HG03558 (cell line): ENCODE measurements around the gene NR1D1.

Experiments
- ATAC-seq: cut with Tn5 transposase; IDR thresholded peaks from one replicate; pipeline ENCODE4 v1.9.1; 2021; ENCODE audit warnings: moderate number of reproducible peaks; ENCODE audit not compliant: unreplicated experiment; ENCODE audit errors: extremely low read depth

NR1D1 gene

GRCh38 chr17:40097931-40098845 is 2.2 kb downstream of the NR1D1 start:
- no peak for ATAC-seq

- ATAC-seq, result no peak
Measured at GRCh38 chr17:40097087-40097486, 3.3 kb downstream of the NR1D1 start.

DNA sequence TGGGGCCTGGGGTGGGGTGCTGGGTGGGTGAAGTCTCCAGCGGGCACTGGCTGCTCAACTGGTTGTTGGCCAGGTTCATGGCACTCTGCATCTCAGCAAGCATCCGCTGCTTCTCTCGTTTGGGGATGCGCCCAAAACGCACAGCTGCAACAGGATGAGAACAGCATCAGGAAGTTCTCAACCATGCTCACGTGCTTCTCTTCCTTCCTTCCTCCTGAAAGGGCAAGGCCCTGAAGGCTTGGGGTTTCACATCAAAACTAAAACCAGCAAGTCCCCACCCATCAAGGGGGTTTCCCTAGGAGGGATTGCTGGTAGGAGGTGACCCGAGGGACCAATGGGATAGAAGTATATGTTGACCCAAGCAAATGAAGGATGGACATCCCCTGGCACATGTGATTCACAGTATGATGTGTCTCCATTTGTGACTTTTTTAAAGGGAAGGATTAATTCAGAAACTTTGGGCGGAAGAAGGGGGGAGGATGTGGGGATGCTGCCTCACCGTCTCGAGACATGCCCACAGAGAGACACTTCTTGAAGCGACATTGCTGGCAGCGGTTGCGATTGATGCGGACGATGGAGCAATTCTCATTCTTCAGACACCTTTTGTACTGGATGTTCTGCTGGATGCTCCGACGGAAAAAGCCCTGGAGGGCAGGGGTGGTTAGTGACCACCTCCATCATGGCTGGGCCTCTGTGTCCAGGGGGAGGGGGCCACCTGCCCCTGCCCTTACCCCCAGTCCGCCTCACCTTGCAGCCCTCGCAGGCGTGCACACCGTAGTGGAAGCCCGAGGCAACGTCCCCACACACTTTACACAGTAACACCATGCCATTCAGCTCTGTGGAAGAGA is 4.2 kb downstream of the NR1D1 start:
- peak; percentile 31 for ATAC-seq

DNA sequence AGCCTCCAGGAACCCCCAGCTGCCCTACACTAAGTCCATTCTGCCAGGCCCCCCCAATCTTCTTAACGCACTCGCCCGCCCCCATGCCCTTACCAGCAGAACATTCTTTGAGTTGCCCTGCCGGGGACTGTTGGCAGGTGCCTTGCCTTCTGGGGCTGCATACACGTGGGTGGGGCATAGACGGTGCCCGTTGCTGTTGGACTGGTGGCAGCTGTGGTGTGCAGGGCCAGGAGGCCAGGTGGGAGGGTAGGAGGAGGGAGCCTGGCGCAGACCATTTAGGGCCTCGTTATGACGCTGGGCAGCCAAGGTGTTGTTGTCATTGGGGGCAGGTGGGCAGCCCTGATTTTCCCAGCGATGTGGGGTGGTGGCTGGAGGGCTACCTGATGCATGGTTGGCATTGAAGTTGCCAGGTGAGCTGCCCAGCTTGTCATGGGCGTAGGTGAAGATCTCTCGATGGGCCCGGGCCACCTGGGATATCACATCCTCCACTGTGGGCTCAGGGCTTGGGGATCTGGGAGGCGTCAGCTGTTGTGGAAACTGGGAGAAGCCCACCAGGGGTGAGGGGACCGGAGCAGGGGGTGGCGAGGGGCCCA is 4.9 kb downstream of the NR1D1 start:
- ATAC-seq, result no peak

- ATAC-seq, result no peak
Measured at GRCh38 chr17:40094874-40095273, 5.5 kb downstream of the NR1D1 start.

GRCh38 chr17:40093580-40094201 is 6.7 kb downstream of the NR1D1 start:
- no peak for ATAC-seq

- ATAC-seq, result no peak
Measured at GRCh38 chr17:40093005-40093579, 7.3 kb downstream of the NR1D1 start.

DNA sequence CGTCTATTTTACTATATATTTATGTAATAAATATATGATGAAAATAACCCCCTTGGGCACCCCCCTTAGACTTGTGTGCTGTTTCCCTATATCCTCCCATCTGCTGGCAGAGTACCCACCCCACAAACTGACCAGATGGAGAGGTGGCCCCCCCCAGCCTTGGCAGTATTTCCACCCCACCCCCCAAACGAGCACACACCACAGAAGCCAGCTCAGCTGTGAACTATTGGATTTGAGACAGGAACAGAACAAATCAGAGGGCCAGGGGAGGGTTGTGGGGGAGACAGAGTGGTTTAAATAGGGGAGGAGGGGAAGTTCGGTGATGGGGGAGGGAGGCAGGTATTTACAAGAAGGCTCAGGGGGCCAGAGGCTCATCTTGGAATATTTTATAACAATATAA is 7.8 kb downstream of the NR1D1 start:
- no peak for ATAC-seq

DNA sequence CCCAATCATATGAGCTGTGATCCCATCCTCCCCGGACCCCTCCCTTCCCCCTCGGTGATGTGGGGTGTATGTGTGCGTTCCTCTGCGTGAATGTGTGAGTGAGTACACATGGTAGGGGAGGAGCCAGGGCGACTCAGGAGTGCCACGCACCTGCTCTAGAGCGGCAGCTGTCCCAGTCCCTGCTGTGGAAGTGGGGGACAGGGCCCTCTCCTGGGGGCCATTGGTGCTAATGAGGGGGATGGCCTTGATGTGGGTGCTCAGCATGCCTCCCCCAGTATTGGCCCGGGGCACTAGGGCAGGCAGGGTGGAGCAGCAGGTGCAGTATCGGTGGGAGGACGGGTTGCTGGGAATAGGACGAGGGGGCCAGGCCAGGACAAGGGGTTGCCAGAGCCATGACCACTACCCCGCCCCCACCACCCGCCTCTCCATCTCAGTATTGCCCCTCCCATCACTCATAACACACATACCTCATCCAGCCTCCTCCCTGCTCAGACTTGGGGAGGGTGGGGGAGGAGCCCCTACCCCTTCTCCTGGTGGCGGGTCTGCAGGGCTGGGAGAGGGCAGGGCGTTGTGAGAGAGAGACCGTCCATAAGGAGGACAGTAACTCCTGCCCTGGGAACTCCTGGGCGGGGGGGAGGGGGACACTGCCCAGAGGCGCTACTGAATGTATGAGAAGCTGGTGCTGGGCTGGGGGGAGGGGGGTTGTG is 8.5 kb downstream of the NR1D1 start:
- ATAC-seq, result no peak

DNA sequence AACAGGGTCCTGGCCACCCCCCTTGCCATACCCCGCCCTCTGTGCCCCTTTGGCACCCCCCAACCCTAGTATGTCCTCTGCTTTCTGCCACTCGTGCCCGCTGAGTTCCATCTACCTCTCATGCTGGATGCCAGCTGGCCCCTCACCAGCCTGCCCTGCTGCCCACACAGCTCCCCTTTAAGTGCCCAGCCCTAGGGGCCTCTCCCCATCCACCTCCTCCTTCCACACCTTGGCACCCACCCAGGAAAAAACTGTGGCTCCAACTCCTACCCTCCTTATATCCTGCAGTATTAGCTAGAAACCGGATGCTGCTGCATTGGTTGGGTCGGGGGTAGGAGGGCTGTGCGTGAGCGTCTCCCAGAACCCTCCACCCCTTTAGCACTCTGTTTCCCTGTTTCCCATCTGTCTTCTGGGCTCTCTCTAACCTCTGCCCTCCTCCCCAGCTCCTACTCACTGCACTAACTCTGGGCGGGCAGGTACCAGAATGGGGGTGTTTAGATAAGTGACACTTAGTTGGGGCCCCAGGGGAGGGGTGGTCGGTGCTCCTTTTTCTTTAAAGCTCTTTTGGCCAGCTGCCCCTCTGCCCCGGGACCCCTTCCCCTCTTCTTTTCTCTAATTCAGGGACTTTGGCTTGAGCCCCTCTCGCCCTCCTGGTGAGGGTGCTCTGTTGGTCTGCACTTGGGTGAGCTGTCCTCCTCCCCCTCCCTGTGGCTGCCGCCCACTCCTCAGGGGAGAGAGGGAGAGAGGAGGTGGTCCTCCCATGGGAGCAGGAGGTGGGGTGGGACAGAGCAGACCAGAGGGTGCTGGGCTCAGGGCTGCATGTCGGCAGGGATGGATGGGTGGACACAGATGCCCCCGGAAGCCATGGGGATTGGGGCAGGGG is 9.9 kb downstream of the NR1D1 start:
- no peak for ATAC-seq

- ATAC-seq, result no peak
Measured at GRCh38 chr17:40089077-40089895, 11.1 kb downstream of the NR1D1 start.

DNA sequence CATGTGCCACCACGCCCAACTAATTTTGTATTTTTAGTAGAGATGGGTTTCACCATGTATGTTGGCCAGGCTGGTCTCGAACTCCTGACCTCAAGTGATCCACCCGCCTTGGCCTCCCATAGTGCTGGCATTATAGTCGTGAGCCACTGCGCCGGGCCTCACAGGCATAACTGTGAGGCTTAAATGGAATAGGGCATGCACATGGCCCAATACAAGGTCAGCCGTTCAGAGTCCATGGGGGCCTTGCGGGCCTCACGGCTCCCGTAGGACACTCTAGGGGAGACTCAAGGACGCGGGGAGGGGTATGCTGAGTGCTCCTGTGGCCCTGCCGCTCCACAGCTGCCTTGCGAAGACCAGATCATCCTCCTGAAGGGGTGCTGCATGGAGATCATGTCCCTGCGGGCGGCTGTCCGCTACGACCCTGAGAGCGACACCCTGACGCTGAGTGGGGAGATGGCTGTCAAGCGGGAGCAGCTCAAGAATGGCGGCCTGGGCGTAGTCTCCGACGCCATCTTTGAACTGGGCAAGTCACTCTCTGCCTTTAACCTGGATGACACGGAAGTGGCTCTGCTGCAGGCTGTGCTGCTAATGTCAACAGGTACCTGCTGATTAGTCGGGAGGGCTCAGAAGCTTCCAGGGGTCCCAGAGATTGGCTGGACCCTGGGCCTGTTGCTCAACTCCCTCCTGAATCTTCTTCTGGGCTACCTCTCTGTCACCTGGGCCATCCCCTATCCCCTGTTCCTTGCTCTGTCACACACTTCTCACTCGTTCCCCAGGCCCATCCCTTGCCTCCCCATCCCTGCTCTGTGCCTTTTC is 12.3 kb downstream of the NR1D1 start:
- ATAC-seq, result no peak

DNA sequence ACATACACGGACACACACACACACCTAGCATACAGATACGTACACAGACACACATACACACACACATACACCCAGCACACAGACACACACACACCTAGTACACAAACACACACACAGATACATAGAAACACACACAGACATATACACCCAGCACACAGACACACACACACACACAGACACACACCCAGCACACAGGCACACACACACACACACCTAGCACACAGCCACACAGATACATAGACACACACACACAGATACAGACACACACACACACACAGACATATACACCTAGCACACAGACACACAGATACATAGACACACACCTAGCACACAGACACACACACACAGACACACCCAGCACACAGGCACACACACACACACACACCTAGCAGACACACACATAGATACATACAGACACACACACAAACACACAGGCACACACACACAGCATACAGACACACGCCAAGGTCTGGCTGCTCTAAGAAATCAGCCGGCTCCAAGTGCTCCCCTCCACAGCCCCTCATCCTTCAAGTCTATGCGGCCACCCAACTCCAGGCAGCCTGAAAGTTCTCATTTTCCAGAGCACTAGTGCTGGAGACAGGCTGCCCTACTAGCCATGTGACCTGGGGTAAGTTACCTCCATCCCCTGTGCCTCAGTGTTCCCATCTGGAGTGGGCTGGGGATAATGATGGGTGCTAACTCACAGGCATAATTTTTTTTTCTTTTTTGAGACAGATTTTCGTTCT is 13.2 kb downstream of the NR1D1 start:
- no peak for ATAC-seq

- ATAC-seq, result no peak
Measured at GRCh38 chr17:40086150-40087044, 14.0 kb downstream of the NR1D1 start.

DNA sequence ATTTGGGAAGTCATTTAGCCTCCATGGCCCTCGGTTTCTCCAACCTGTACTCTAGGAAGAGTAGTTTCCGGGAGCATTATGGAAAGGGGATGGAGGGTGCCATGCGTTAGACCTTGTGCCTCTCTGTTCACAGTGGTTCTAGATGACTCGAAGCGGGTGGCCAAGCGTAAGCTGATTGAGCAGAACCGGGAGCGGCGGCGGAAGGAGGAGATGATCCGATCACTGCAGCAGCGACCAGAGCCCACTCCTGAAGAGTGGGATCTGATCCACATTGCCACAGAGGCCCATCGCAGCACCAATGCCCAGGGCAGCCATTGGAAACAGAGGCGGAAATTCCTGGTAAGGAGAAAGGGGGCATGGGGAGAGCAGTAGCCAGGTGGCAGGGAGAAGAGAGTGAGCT is 15.9 kb downstream of the NR1D1 start:
- ATAC-seq, result no peak
